ENCODE results near the gene EPS15. TPM values are rescaled to one million over a fixed set of nuclear protein-coding genes. Genes with fewer than 3 reads are reported as not detected.

EPS15 gene
- total and polyA plus RNA-seq, 9 of the 15 experiments (the other 6 are each of a cell fraction or from before 2014, with no cell fraction given) = 23.1 to 69.0 (median 41.7) TPM

DNA sequence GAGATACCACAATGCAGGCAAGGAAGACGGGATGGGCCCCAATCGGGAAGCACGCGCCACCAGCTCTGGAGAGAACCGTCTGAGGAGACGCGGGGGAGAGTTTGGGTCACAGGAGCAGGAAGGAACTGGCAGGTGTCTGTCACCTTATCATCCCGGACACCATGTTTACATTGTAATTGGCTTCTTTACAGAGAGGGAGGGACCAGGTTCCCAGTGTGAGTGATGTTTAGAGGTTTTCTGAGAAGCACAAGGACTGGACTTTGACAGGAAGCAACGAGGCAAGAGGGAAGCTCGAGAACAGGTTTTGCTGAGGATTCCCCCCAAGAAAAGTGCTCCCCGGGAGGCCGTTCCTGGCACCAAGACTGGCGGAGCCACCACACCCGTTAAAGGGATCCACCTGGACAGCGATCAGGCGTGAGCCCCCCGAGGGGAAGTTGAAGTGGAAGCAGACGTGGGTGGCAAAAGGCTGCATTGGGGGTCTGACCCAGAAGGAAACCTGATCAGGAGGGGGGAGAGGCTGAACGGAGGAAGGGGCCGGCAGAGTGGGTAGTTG, 957 bp downstream of the EPS15 start (continued):
- TF ChIP-seq TAF7 (tag; IDR thresholded peaks at IDR 0.05) (peak; percentile 31; the same call in 1 of the 2 replicates), EP400 (IDR thresholded peaks at IDR 0.05) (peak; percentile 88), MCM3 (IDR thresholded peaks at IDR 0.05) (no peak), ESRRA (IDR thresholded peaks at IDR 0.05; ENCODE audit: borderline replicate concordance, low read depth) (peak; percentile 70; the same call in 1 of the 2 replicates), JUNB (CRISPR knock-in tag; conservative IDR thresholded peaks at IDR 0.05) (no peak), FOXM1 (IDR thresholded peaks at IDR 0.05; ENCODE audit: low read depth) (peak; percentile 60; the same call in 1 of the 2 replicates), FOXM1 (CRISPR knock-in tag; IDR thresholded peaks at IDR 0.05; ENCODE audit: low read depth) (no peak), TEAD1 (CRISPR knock-in tag; IDR thresholded peaks at IDR 0.05) (0 out of 4 replicates have a peak, but pooled peaks of 1 of the 2 experiments have one; percentile 16), ZNF23 (CRISPR knock-in tag; IDR thresholded peaks at IDR 0.05) (no peak), ZNF584 (CRISPR knock-in tag; IDR thresholded peaks at IDR 0.05; ENCODE audit: low read depth) (peak; percentile 36; the same call in 1 of the 2 replicates), ELF1 (tag; IDR thresholded peaks at IDR 0.05) (peak; percentile 36; the same call in 1 of the 2 replicates), MTA1 (IDR thresholded peaks at IDR 0.05; ENCODE audit: borderline replicate concordance) (peak; percentile 88), PYGO2 (tag; IDR thresholded peaks at IDR 0.05) (no peak), CHD4 (IDR thresholded peaks at IDR 0.05; ENCODE audit: insufficient read depth, insufficient replicate concordance, low read depth, low read length, poor library complexity, severe bottlenecking) (peak; percentile 48), GTF2A2 (tag; IDR thresholded peaks at IDR 0.05) (no peak), MXI1 (IDR thresholded peaks at IDR 0.05; ENCODE audit: low read depth, low read length) (peak; percentile 92), TAF9B (IDR thresholded peaks at IDR 0.05; ENCODE audit: partially characterized antibody) (peak; percentile 81), POLR2H (tag; IDR thresholded peaks at IDR 0.05; ENCODE audit: low read depth) (peak; percentile 86), TARDBP (IDR thresholded peaks at IDR 0.05) (peak; percentile 44; the same call in 1 of the 2 replicates), RBBP5 (IDR thresholded peaks at IDR 0.05; ENCODE audit: borderline replicate concordance, insufficient read depth, low read length, poor library complexity, severe bottlenecking) (peak; percentile 41), TBP (optimal IDR thresholded peaks at IDR 0.05; ENCODE audit: low read depth, low read length) (peak; percentile 86), ZNF589 (CRISPR knock-in tag; IDR thresholded peaks at IDR 0.05; ENCODE audit: low read depth) (peak; percentile 74; the same call in 1 of the 2 replicates), GABPA (tag; conservative IDR thresholded peaks at IDR 0.05; ENCODE audit: low read depth) (0 out of 2 replicates have a peak, but pooled peaks have one; percentile 8)
- TF ChIP-seq, protein P1, sequence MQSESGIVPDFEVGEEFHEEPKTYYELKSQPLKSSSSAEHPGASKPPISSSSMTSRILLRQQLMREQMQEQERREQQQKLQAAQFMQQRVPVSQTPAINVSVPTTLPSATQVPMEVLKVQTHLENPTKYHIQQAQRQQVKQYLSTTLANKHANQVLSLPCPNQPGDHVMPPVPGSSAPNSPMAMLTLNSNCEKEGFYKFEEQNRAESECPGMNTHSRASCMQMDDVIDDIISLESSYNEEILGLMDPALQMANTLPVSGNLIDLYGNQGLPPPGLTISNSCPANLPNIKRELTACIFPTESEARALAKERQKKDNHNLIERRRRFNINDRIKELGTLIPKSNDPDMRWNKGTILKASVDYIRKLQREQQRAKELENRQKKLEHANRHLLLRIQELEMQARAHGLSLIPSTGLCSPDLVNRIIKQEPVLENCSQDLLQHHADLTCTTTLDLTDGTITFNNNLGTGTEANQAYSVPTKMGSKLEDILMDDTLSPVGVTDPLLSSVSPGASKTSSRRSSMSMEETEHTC (IDR thresholded peaks at IDR 0.05) = peak; percentile 91
- TF ChIP-seq, protein P2, sequence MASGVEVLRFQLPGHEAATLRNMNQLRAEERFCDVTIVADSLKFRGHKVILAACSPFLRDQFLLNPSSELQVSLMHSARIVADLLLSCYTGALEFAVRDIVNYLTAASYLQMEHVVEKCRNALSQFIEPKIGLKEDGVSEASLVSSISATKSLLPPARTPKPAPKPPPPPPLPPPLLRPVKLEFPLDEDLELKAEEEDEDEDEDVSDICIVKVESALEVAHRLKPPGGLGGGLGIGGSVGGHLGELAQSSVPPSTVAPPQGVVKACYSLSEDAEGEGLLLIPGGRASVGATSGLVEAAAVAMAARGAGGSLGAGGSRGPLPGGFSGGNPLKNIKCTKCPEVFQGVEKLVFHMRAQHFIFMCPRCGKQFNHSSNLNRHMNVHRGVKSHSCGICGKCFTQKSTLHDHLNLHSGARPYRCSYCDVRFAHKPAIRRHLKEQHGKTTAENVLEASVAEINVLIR (CRISPR knock-in tag; IDR thresholded peaks at IDR 0.05) = 0 out of 2 replicates have a peak, but pooled peaks have one; percentile 17
- TF ChIP-seq, protein P3, sequence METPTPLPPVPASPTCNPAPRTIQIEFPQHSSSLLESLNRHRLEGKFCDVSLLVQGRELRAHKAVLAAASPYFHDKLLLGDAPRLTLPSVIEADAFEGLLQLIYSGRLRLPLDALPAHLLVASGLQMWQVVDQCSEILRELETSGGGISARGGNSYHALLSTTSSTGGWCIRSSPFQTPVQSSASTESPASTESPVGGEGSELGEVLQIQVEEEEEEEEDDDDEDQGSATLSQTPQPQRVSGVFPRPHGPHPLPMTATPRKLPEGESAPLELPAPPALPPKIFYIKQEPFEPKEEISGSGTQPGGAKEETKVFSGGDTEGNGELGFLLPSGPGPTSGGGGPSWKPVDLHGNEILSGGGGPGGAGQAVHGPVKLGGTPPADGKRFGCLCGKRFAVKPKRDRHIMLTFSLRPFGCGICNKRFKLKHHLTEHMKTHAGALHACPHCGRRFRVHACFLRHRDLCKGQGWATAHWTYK (CRISPR knock-in tag; IDR thresholded peaks at IDR 0.05) = no peak

Data from K562 (cell line).